B cell (primary cell): ENCODE measurements around the gene HIVEP1. TPM values are rescaled to one million over a fixed set of nuclear protein-coding genes. Genes with fewer than 3 reads are reported as not detected.

ENCODE experiments used
- ATAC-seq: fragments of 200-7000 bp; cut with Tn5 transposase; one replicate; pipeline ENCODE4 v1.10.0; 2021; ENCODE audit warnings: low read depth, mild to moderate bottlenecking, moderate number of reproducible peaks, moderate library complexity
- CTCF ChIA-PET: fragments of 350-600 bp; sonication (Branson Sonifier 250); formaldehyde crosslinking; loops from one replicate; lab custom pipeline; 2021; ENCODE audit warnings: antibody characterized with exemption, inconsistent platforms; lab: Charles Lee
- POLR2A ChIA-PET: fragments of 350-600 bp; sonication (Branson Sonifier 250); formaldehyde crosslinking; loops from one replicate; lab custom pipeline; 2021; ENCODE audit warnings: antibody characterized with exemption; lab: Charles Lee
- DNase-seq: peaks from one replicate; pipeline ENCODE4 v3.0.0; 2013
- H2AFZ ChIP-seq: 2 replicates; pipeline ENCODE4 v1.6.1; 2012; ENCODE audit warnings: mild to moderate bottlenecking, low read depth, low read length; ENCODE audit not compliant: insufficient read depth, poor library complexity, severe bottlenecking
- H3K27ac ChIP-seq, 2 donors: 1 replicate in 1 of 2; 2 replicates in 1 of 2; pipeline ENCODE4 v1.5.1; 2012 to 2013; ENCODE audit warnings: low read length in 2 of 2, mild to moderate bottlenecking in 2 of 2, moderate library complexity in 1 of 2
- H3K27me3 ChIP-seq, 4 experiments: fragments of 200-600 bp in 1 of 4; sonication (generic) in 1 of 4; replicated peaks in 1 of 4; 1 replicate in 2 of 4; 2 replicates in 2 of 4; pipeline versions ENCODE4 v1.6.1 to v1.7.0; 2013 to 2016; ENCODE audit warnings: low read length in 3 of 4, mild to moderate bottlenecking in 2 of 4, mixed read lengths in 1 of 4, moderate library complexity in 1 of 4; ENCODE audit not compliant: insufficient read depth in 4 of 4, control insufficient read depth in 3 of 4; ENCODE audit errors: control extremely low read depth in 1 of 4
- H3K36me3 ChIP-seq, 2 experiments: replicated peaks in 1 of 2; 1 replicate in 1 of 2; 2 replicates in 1 of 2; pipeline versions ENCODE4 v1.6.1 to v1.7.1; 2013; ENCODE audit warnings: low read length in 1 of 2; ENCODE audit not compliant: insufficient read depth in 2 of 2, control insufficient read depth in 1 of 2; ENCODE audit errors: control extremely low read depth in 1 of 2, extremely low read depth in 1 of 2
- H3K4me1 ChIP-seq, 2 donors: fragments of 200-600 bp in 1 of 2; sonication (generic) in 1 of 2; 1 replicate in 1 of 2; 2 replicates in 1 of 2; pipeline versions ENCODE4 v1.5.1 to v1.6.1; 2013 to 2017; ENCODE audit warnings: low read length in 2 of 2; ENCODE audit not compliant: control insufficient read depth in 2 of 2, insufficient read depth in 2 of 2
- H3K4me2 ChIP-seq: replicated peaks from 2 replicates; pipeline ENCODE3; 2012; ENCODE audit warnings: mild to moderate bottlenecking, low read depth, low read length; ENCODE audit not compliant: poor library complexity, severe bottlenecking
- H3K4me3 ChIP-seq, 5 experiments: fragments of 200-600 bp in 1 of 5; sonication (generic) in 1 of 5; 1 replicate in 3 of 5; 2 replicates in 2 of 5; pipeline versions ENCODE4 v1.5.1 to v1.7.0; 2011 to 2016; ENCODE audit warnings: low read length in 4 of 5, mild to moderate bottlenecking in 4 of 5, low read depth in 2 of 5, control low read depth in 1 of 5, moderate library complexity in 1 of 5; ENCODE audit not compliant: insufficient read depth in 1 of 5; ENCODE audit errors: control extremely low read depth in 1 of 5, extremely low read depth in 1 of 5
- H3K79me2 ChIP-seq: fragments of 200-600 bp; sonication (generic); one replicate; pipeline ENCODE4 v1.6.0; 2016; ENCODE audit warnings: low read length; ENCODE audit not compliant: control insufficient read depth, insufficient read depth
- H3K9ac ChIP-seq: fragments of 200-600 bp; sonication (generic); 2 replicates; pipeline ENCODE4 v1.6.1; 2017; ENCODE audit warnings: mild to moderate bottlenecking, low read length, moderate library complexity
- H3K9me3 ChIP-seq, 3 donors: one replicate each; pipeline versions ENCODE4 v1.6.1 to v1.7.1; 2013; ENCODE audit warnings: low read length in 2 of 3; ENCODE audit not compliant: control insufficient read depth in 2 of 3, insufficient read depth in 1 of 3; ENCODE audit errors: control extremely low read depth in 1 of 3
- H4K20me1 ChIP-seq: 2 replicates; pipeline ENCODE4 v1.6.0; 2012; ENCODE audit warnings: mild to moderate bottlenecking, low read length; ENCODE audit not compliant: insufficient read depth, control insufficient read depth, poor library complexity, severe bottlenecking
- H3K27ac Mint-ChIP-seq: one replicate; pipeline ENCODE4 v1.8.0; 2021; ENCODE audit warnings: mixed read lengths
- H3K27me3 Mint-ChIP-seq: one replicate; pipeline ENCODE4 v1.8.0; 2021; ENCODE audit warnings: mixed read lengths
- H3K4me1 Mint-ChIP-seq: one replicate; pipeline ENCODE4 v1.8.0; 2021; ENCODE audit warnings: mixed read lengths
- H3K4me3 Mint-ChIP-seq: one replicate; pipeline ENCODE4 v1.8.0; 2021; ENCODE audit warnings: mixed read lengths
- H3K9me3 Mint-ChIP-seq: one replicate; pipeline ENCODE4 v1.8.0; 2022; ENCODE audit warnings: mixed read lengths; ENCODE audit not compliant: insufficient read depth
- CTCF ChIP-seq: fragments of 200-600 bp; IDR thresholded peaks from one replicate; pipeline ENCODE4 v1.8.0; 2022; ENCODE audit warnings: antibody characterized with exemption, mild to moderate bottlenecking
- EZH2 ChIP-seq: IDR thresholded peaks from 2 replicates; pipeline ENCODE4 v1.6.1; 2012; ENCODE audit warnings: borderline replicate concordance, low read depth, mild to moderate bottlenecking, moderate library complexity, low read length; ENCODE audit not compliant: insufficient read depth, poor library complexity, severe bottlenecking
- WGBS: methylation state at CpG from one replicate; pipeline ENCODE4 v1.1.5; 2013; ENCODE audit warnings: missing lambda C conversion rate; ENCODE audit not compliant: insufficient coverage; 5-methylcytosine and 5-hydroxymethylcytosine counted together
- intact Hi-C: fragments of 100-400 bp; cut with micrococcal nuclease; formaldehyde crosslinking; loops from one replicate; pipeline ENCODE4 v1.10.0; 2022
- polyA plus RNA-seq: library from polyadenylated mRNA; depleted of rRNA; stranded (reverse); fragments of >200 nt; gene quantifications from 2 replicates; pipeline ENCODE4 v1.2.3, GENCODE V29; 2012
- total RNA-seq, 2 donors: library from RNA; stranded (reverse); fragments of 120-200 nt in 1 of 2; gene quantifications; 1 replicate in 1 of 2; 2 replicates in 1 of 2; pipeline versions ENCODE4 v1.2.3 to v1.2.4, GENCODE V29; 2013 to 2022

Gene HIVEP1
- total and polyA plus RNA-seq, 2 donors (not counting 1 experiment from before 2014, with no cell fraction given), result 11.3 to 96.5 TPM

- H3K4me1 Mint-ChIP-seq, result peaks cover 34% of the 10 kb centered on the region
- intact Hi-C loops, result loop anchor here (5.0 to 10.0 kb wide), 2 partner anchors 35 to 528 kb away; no protein-coding TSS in a partner anchor
These were observed 65.1 kb downstream of the HIVEP1 start for GRCh38 chr6:12077021-12077710.

More at GRCh38 chr6:12077021-12077710, 65.1 kb downstream of the HIVEP1 start:
- WGBS, result 98% methylated on average over 7 of the region's 9 CpGs
- H3K27me3 Mint-ChIP-seq, result no peaks in the 10 kb centered on the region
- H3K9me3 Mint-ChIP-seq, result no peaks in the 10 kb centered on the region
- ATAC-seq (no peak), DNase-seq (no peak)
- no peak overlapping the region for H3K27ac Mint-ChIP-seq
- ChIA-PET POLR2A (no interaction called here), CTCF (interaction anchor here (1.3 to 1.5 kb wide), 4 partner anchors 11 to 259 kb away, joined by 3 to 5 read pairs (median 4); no protein-coding TSS in a partner anchor)
- TF ChIP-seq CTCF (no peak), EZH2 (no peak)
- H3K4me2 ChIP-seq, result no peak overlapping the region
- H3K79me2 ChIP-seq, result peaks cover 65% of the 10 kb centered on the region
- no peaks in the 10 kb centered on the region for H3K36me3 ChIP-seq
- H3K9ac ChIP-seq, result no peak overlapping the region
- no peaks in the 10 kb centered on the region for H3K9me3 ChIP-seq
- no peak overlapping the region for H3K4me3 Mint-ChIP-seq
- no peak overlapping the region for H3K27ac ChIP-seq
- no peak overlapping the region for H3K4me3 ChIP-seq
- H3K27me3 ChIP-seq, result no peaks in the 10 kb centered on the region
- peaks cover 14 to 15% of the 10 kb centered on the region in 2 donors for H3K4me1 ChIP-seq
- H4K20me1 ChIP-seq, result peaks cover 36% of the 10 kb centered on the region
- H2AFZ ChIP-seq, result no peak overlapping the region
